ENCODE data around the gene NRBF2.
"Not testable (repeated sequence)": the region's sequence is repeated elsewhere in the genome, so short reads cannot be mapped to it uniquely, and the experiment has no call there.

Gene NRBF2

DNA sequence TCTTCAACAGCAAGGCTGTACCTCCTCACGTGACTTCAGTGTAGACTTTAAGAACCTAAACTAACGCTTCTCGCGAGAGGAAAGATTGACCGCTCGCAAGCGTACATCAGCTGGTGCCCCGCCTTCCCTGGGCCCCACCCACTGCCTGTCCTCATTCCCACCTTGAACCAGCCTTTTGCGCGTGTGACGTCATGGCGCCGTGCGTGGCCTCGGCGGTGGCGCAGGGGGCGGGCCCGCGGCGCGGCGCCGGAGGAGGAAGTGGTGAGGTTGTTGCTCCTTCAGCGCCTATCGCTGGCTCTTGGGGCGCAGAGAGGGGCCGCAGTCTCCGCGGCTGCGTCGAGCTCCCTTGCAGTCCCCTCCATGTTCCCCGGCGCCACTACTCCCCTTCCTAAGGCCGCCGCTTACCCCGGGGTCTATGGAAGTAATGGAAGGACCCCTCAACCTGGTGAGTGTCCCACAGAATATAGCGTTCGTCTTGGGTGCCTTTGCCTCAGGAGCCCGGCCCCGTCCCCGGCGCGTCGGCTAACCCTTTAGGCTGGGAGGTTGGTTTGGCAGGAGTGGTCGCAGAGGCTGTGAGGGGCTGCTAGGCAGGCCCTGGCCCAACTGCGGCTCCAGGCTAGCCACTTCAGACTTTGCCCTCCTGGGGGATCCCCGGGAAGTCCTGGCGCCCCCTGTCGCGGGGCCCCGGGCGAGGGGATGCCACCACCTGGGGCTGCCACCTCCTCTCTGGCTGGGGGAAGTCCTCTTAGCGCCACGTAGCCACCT lies at the start of gene NRBF2:
TSS of gene NRBF2 (plus strand) at position 273 of the 765 bp plus-strand sequence. CDS start at position 416, 143 bp downstream.
- peak; percentile 91 to 95 for DNase-seq (ENCODE audit: low read depth in 1 of 2, low spot score in 1 of 2)

DNA sequence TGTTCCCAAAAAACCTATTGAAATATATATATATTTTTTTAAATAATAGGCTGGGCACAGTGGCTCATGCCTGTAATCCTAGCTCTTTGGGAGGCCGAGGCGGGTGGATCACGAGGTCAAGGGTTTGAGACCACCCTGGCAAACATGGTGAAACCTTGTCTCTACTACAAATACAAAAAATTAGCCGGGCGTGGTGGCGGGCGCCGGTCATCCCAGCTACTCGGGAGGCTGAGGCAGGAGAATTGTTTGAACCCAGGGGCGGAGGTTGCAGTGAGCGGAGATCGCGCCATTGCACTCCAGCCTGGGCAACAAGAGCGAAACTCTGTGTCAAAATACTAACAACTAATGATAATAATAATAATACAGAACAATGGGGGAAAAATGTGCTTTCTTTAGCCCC lies 49.7 kb upstream of the NRBF2 start:
- DNase-seq (ENCODE audit: low read depth in 1 of 2, low spot score in 1 of 2) = not testable (repeated sequence)

DNA sequence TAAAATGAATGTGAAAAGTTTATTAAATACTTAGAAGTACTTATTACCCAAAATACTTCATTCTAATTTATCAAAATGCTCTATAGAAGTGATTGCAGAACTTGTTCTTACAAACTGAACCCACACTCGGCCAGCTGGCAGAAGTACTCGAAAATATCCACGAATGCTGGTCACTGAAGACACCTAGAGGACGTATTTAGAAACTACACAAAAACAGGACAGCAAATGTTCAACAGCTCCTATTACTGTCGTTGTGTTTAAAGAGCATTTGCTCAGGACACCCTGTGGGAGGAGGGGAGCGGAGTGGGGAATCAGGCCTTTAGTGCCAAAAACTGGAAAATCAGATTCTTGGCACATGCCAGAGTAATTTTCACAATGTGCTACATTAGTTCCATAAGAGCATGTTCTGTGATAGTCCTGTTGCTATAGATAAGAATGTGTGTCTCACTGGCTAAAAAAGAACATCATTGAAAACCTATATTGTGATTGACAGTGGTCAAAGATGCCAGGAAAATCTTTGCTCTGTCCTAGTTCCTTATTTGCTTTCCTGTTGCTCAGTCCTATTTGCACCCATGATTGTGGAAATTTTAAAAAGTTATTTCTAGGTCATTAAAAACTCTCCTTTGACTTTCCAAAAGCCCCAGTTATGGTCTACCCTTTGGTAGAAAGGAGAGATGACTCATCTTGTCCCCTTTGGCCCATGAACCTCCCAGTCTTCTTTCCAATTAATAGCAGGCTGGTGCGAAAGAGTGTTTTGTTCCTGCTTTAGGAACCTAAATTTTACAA lies 49.0 kb upstream of the NRBF2 start:
- DNase-seq (ENCODE audit: low read depth in 1 of 2, low spot score in 1 of 2) = peak in 1 of 2 donors; percentile 10

DNA sequence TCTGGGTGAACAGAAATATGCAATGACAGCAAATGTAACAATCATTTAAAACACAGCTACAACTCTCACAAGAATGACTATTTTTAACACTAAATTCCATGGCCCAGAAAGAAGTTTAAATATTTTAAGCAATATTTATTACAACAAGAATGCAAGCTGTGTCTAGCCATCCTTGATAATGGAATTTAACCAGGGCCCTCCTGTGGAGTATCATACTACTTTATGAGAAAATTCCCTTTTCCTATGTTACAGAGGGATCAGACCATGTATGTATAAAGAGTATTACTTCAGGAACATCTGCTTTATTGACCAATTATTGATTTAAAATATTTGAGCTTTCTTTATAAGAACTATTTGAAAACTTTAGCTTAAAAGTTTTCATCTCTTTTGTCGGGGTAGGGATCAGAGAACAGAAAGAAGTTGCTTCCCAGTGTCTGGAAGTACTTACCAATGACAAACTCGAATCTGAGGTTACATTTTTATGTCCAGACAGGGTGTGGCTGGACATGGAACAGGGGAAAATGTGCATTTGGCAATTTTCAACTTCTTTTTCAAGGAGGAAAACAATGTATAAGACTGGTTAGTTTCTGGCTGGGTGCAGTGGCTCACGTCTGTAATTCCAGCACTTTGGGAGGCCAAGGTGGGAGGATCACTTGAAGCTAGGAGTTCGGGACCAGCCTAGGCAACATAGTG lies 48.3 kb upstream of the NRBF2 start:
- DNase-seq (ENCODE audit: low read depth in 1 of 2, low spot score in 1 of 2) = no peak

DNA sequence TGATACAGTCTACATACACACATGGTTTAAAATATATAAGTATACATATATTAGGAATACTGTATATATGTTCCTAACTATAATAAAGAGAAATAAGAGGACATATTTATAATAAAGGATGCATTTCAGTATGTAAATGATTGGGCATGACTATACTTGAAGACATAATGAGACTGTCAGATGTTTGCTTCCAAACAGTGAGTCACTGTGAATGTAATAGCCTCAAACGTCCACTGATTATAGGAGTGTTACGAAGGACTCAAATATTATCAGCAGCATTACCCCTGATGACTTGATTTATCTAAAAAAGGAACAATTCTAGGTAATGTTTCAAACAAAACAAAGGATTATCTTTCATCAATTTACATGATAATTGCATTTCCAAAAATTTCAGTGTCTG lies 39.9 kb upstream of the NRBF2 start:
- no peak for DNase-seq (ENCODE audit: low read depth in 1 of 2, low spot score in 1 of 2)

DNA sequence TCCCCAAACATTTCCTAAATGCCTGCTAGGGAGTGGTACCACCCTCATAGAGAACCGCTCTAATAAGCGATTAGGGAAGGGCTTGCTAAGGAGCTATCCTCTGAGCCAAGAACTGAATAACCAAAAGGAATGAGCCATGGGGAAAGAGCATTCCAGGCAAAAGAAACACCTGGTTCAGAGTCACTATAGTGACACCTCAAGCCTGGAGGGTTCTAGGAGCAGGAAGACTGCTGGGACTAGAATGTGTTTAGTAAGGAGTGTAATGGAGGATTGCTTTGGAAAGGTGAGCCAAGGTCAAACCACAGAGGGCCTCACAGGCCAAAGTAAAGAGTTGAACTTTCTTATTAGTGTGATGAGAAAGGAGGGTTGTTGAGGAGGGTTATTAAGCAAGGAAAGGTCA lies 38.7 kb upstream of the NRBF2 start:
- no peak for DNase-seq (ENCODE audit: low read depth in 1 of 2, low spot score in 1 of 2)

DNA sequence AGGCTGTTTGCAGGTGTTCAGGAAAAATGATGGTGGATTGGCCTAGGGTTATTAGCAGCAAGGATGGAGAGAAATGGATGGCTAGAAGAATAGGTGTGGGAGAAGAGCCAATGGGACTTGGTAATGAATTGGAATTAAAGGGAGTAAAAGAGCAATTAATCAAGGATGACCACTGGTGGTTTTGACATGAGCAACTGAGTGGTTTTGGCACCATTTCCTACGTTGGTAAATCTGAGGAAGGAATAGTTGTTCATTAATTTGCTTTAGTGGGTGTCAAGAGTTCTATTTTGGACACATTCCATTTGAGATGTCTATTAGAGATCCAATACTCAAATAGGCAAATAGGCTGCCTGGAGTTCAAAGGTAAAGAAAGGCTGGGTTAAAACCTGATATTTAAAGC lies 38.2 kb upstream of the NRBF2 start:
- DNase-seq (ENCODE audit: low read depth in 1 of 2, low spot score in 1 of 2) = no peak

DNA sequence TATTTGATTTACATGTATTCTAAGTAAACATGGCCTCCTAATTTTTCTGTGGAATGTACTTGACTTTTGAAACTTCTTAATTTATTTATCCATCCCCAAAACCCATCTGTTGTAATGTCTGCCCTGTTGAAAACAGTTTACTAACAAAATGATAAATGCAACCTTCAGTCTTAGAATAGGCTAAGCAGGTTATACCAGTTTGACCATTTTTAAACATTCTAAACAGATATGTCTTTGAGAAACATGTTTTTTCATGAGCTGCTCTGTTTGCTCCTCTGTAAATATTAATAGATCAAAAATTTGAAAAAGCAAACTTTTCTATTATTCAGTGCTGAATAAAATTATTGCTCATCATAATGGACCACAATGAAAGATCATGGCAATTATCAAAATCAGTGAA lies 33.4 kb upstream of the NRBF2 start:
- DNase-seq (ENCODE audit: low read depth in 1 of 2, low spot score in 1 of 2) = no peak

DNA sequence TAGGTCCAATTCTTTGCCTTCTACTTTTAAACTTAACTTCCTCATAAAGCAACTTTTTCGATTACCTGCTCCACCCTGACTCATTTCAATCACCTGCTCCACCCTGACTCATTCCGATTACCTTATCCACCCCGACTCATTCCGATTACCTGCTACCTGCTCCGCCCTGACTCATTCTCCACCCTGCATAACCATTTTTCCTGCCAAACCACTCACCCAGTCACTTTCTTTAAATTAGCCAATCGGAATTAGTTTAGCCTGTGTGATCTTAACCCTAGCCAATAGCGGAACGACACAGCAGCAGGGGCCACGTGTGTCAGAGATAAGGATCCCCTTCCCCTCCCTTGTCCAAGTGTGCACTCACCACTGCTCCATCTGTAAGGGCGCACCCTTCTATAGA lies 32.0 kb upstream of the NRBF2 start:
- DNase-seq (ENCODE audit: low read depth in 1 of 2, low spot score in 1 of 2) = not testable (repeated sequence)

DNA sequence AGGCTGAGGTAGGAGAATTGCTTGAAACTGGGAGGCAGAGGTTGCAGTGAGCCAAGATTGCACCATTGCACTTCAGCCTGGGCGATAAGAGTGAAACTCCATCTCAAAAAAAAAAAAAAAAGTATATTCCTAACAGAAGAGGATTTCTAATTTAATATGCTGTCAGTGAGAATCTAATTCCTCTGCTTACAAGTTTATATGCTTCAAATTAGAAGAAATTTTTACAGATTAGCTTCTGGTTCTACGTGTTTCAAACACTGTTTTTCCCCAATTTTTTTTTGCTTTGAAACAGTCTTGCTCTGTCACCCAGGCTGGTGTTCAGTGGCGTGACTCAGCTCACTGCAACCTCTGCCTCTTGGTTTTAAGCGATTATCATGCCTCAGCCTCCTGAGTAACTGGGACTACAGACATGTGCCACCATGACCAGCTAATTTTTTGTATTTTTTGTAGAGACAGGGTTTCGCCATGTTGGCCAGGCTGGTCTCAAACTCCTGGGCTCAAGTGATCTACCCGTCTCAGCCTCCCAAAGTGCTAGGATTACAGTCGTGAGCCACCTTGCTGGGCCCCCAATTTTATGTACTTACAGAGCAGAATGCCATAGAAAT lies 30.7 kb upstream of the NRBF2 start:
- not testable (repeated sequence) for DNase-seq (ENCODE audit: low read depth in 1 of 2, low spot score in 1 of 2)

DNA sequence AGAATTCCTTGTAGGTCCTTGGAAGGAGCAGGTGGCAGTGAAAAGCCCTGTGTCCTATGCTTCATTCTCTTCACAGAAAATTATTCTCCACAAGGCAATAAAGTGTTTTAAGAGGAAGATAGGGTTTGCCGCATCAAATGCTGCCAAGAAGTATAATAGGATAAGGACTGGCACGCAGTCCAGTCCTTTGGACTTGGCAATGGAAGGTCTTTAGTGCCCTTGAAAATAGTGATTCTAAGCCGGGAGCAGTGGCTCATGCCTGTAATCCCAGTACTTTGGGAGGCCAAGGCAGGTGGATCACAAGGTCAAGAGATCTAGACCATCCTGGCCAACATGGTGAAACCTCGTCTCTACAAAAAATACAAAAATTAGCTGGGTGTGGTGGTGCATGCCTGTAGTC lies 29.9 kb upstream of the NRBF2 start:
- not testable (repeated sequence) for DNase-seq (ENCODE audit: low read depth in 1 of 2, low spot score in 1 of 2)

DNA sequence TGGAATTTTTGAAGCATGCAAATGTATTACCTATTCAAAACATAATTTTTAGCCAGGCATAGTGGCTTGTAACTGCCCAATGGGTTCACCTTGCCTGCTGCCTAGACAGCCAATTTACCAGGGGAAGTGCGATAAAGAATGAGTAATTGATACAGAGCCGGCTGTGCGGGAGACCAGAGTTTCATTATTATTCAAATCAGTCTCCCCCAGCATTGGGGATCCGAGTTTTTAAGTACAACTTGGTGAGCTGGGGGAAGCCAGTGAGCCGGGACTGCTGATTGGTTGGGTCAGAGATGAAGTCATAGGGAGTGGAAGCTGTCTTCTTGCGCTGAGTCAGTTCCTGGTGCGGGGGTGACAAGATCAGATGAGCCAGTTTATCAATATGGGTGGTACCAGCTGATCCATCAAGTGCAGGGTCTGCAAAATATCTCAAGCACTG lies 29.1 kb upstream of the NRBF2 start:
- no peak for DNase-seq (ENCODE audit: low read depth in 1 of 2, low spot score in 1 of 2)

DNA sequence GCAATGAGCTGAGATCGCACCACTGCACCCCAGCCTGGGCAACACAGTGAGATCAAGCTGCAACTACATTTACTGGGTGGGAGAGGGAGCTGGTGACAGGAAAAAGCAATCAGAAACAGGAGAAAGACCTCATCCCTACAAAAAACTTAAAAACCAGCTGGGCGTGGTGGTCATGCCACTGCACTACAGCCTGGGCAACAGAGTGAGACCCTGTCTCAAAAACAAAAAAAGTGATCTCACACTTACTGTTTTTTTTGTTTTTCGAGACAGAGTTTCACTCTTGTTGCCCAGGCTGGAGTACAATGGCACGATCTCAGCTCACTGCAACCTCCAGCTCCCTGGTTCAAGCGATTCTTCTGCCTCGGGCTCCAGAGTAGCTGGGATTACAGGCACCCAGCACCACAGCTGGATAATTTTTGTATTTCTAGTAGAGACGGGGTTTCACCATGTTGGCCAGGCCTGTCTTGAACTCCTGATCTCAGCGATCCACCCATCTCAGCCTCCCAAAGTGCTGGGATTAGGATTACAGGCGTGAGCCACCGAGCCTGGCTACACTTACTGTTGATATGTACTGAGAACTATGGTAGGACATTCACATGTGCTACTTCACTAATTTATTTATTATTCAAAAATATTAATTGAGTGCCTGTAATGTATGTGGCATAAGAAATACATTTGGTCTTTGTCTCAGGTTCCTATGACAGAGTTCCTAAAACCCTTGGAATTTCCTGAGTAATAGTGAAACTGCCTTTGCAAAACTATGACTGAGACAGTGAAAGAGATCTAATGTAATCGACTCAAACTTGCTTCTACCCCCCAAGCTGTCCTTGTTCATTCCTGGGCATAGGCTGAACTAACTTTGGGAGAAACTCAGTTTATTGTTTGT lies 27.7 kb upstream of the NRBF2 start:
- DNase-seq (ENCODE audit: low read depth in 1 of 2, low spot score in 1 of 2) = no peak

DNA sequence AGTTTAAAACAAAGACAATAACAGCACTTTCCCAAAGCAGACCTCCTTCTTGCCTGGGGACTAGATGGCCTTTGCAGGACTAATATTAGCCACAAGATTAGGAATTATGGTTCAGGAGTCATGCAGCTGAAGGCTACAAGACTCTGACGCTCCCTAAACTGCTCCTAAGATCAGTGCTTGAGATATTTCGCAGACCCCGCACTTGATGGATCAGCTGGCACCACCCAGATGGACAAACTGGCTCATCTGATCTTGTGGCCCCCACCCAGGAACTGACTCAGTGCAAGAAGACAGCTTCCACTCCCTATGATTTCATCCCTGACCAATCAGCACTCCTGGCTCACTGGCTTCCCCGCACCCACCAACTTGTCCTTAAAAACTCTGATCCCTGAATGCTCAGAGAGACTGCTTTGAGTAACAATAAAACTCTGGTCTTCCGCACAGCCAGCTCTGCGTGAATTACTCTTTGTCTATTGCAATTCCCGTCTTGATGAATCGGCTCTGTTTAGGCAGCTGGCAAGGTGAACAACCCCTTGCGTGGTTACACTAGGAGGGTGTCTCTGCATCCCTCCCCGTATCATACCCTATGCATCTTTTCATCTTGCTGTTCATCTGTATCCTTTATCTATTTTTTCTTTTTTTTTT lies 26.9 kb upstream of the NRBF2 start:
- DNase-seq (ENCODE audit: low read depth in 1 of 2, low spot score in 1 of 2) = no peak

DNA sequence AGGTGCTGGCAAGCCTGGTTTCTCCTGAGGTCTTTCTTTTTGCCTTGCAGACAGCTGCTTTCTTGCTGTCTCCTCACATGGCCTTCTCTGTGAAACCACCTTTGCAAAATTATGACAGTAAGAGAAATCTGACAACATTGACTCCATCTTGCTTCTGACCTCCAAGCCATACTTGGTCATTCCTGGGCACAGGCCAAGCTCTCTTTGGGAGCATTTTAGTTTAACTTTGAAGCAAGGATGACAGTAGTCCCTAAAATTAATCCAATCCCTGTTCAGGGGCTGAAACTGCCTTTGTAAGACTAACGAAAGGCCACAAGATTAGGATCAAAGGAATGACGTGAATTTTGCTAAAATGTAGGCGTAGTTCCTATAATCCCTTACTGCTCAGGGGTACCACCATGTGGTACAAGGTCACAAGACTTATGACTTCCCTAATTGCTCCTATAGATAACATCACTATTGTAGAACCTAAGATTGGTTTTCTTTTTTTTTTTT lies 25.1 kb upstream of the NRBF2 start:
- no peak for DNase-seq (ENCODE audit: low read depth in 1 of 2, low spot score in 1 of 2)

DNA sequence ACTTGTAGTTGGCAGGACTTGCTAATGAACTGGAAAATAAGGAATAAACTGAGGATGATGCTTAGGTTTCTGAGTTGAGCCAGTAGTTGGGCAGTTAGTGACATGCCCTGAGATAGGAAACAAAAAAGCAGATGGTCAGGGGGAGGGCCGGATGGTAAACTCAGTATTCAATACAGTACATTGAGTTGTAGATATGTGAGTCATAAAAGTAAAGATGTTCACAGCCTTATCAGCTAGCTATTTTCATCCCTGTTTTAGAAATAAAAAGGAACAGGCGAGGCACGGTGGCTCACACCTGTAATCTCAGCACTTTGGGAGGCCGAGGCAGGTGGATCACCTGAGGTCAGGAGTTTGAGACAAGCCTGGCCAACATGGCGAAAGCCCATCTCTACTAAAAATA lies 22.2 kb upstream of the NRBF2 start:
- no peak for DNase-seq (ENCODE audit: low read depth in 1 of 2, low spot score in 1 of 2)

DNA sequence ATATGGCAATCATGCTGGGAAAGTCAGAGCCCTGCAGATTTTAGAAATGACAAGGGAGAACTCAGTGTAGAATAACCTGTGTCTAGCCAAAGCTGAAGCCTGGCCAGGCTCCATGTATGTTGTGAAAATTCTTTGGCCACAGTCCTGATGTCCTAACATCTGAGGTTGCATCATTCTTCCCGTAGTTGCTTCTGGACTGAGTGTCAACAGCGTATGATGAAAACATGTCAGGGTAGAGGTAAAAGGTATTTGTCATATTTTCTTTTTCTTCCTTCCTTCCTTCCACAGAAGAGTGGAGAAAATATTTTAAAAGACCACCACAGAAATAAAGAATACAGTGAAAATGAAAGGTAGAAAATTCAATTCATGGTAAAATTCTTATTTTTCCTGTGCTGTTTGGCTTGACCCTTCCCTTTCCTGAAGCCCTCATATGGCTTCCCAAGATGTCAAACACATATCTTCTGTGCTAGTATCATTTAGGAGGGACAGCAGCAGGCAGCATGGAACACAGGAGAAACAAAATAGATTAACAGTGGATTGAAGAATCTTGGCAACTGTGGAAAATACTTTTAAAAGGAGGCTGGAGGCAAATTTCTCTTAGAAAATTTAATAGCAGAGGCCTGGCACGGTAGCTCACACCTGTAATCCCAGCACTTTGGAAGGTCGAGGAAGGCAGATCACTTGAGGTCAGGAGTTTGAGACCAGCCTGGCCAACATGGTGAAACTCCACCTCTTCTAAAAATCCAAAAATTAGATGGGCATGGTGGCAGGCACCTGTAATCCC lies 18.9 kb upstream of the NRBF2 start:
- no peak for DNase-seq (ENCODE audit: low read depth in 1 of 2, low spot score in 1 of 2)

DNA sequence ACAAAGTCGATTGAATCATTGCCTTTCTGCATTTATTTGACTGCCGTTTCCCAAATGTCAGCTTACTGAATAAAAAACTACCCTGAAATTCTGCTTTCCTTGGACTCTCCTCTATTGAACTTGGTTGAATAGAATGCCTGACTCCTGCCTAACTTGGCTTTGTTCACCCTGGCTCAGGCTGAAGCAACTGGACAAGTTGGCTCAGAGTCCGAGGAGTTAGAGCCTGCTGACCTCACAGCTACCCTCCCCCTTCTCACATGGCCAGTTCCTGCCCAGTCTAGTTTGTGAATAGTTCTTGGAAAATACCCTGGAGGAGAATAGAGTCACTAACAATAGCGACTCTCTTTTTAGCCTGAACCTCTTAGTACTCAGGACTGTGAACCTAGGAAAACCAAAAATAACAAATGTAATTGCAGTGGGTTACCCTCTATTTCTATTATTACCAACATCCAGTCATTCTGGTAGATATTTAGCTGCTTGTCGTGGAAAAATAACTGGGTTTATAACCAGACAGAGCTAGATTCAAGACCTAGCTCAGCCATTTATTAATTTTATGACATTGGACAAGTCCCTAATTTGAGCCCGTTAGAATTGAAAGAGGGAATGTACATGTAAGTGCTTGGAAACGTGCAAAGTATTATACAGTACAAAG lies 17.3 kb upstream of the NRBF2 start:
- DNase-seq (ENCODE audit: low read depth in 1 of 2, low spot score in 1 of 2) = no peak
